Cerebellar cortex (tissue), 1 donor: ENCODE measurements around the gene STUB1.
A peak's percentile ranks its signal among the peaks of the same experiment; 100 is the strongest.

Experiments
- DNase-seq: peaks from one replicate; pipeline ENCODE4 v3.0.0-alpha.2; 2015; ENCODE audit warnings: low spot score

Gene STUB1

GRCh38 chr16:644556-644955, 35.7 kb upstream of the STUB1 start:
- no peak for DNase-seq

GRCh38 chr16:645852-646678, 34.1 kb upstream of the STUB1 start:
- no peak for DNase-seq

DNA sequence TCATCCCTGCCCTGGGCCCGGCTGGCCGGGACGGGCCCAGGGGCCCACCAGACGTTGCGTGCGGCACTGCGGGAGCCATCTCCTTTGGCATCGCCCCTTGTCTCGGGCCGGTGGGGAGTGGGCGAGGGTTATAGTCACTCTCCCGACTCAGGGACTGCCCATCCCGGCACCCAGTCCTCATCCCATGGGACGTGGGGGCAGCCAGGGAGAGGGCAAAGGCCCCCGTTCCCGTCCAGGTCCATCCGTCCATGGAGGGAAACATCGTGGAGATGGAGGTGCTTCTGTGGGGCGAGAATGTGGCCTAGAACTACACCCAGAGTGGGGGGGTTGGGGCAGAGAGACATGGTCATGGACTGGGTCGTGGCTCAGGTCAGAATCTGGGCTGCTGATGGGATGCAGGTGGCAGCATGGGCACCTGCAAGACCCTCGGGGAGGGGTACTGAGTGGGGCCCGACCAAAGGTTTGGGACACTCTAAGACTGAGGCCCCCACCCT, 33.5 kb upstream of the STUB1 start:
- DNase-seq, result no peak

- DNase-seq, result no peak
Measured at GRCh38 chr16:647173-647902, 32.9 kb upstream of the STUB1 start.

GRCh38 chr16:648071-648780, 32.0 kb upstream of the STUB1 start:
- peak; percentile 45 for DNase-seq

DNA sequence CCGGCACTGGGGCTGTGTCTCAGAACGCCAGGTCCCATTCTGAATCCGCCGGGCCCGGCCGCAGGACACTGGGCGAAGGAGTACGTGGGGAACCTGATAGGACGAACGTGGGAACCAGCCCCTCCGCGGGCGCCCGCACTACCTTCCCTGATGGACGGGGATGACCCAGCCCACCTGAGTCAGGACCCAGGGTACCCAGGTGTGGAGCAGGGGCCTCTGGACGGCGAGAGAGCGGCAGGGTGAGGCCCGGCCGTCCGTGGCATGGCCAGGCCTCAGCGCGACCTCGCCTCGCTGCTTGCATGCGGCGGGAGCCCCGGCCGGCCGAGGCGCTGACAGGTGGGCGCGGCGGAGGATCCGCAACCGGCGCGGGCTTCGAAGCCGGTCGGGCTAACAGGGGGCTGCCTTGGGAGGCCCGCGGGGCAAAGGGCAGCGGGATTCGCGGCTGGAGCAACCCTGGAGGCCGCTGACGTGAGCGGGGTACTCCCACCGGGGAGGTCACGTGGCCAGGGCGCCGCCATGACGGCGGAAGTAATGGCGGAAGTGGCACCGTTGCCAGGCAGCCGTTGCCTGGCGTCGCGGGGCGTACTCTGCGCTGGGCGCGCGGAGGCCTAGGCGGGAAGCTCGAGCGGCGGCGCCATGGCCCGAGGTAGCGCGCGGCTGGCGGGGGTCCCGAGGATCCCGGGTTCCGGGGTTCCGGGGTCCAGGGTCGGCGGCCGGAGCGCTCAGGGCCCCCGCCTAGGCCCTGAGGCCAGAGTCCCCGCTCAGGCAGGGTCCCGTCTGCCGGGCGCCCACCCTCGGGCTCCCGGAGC, 31.2 kb upstream of the STUB1 start, which contains the start of gene WDR90:
TSS of gene WDR90 (plus strand) at position 585 of the 809 bp plus-strand sequence. CDS start at position 637, 52 bp downstream.
- DNase-seq, result peak; percentile 88

- DNase-seq, result no peak
Measured at GRCh38 chr16:649631-650030, 30.6 kb upstream of the STUB1 start.

- DNase-seq, result no peak
Measured at GRCh38 chr16:651844-652243, 28.4 kb upstream of the STUB1 start.

DNA sequence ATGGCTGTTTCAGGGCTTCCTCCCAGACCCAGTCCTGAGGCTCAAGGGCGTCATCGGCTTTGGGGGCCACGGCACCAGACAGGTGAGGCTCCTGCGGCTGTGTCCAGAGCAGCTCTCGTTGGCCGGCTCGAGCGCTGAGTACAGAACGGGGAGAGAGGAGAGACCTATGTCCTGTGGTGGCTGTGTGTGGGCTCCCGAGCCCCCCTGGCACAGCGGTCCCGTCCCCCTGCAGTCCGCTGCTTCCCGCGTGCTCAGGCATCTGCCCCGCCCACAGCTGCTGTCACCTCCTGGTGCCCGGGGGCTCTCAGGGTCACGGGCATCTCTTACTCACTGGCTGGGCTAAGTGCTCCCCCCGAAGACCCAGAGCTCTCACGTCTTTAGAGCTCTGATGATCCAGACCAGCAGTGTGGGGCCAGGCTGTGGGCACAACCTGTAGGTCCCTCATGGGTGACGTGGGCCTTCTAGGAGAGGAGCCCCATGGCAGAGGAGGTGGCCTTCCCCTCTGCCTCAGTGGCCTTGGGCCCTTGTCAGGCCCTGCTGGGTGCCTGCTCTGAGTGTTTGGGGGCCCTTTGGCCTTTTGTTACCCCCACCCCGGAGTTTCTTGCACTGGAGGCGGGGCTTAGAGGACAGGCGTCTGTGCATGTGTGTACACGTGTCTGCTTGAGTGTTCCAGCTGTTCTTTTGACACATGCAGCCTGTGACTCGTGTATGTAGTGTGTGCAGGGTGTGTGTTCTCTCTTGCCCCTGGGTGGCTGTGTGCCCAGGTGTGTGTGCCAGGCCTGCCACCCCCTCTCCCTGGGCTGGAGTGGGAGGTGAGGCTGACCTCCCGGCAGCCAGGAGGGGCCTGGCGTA, 27.5 kb upstream of the STUB1 start:
- DNase-seq, result no peak

DNA sequence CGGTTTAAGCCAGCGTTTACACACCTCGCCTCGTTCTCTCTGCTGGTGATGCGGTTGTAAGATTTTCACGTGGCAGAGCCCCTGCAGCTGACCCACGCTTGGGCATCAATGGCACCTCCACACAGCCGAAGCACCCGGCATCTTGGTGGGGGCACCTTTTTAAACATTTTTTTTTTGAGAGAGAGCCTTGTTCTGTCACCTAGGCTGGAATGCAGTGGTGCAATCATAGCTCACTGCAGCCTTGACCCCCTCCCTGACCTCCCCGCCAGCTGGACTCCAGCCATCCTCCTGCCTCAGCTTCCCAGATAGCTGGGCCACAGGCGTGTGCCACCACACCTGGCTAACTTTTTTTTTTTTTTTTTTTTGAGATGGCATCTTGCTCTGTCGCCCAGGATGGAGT, 26.2 kb upstream of the STUB1 start:
- no peak for DNase-seq

- DNase-seq, result no peak
Measured at GRCh38 chr16:657487-657886, 22.7 kb upstream of the STUB1 start.

DNA sequence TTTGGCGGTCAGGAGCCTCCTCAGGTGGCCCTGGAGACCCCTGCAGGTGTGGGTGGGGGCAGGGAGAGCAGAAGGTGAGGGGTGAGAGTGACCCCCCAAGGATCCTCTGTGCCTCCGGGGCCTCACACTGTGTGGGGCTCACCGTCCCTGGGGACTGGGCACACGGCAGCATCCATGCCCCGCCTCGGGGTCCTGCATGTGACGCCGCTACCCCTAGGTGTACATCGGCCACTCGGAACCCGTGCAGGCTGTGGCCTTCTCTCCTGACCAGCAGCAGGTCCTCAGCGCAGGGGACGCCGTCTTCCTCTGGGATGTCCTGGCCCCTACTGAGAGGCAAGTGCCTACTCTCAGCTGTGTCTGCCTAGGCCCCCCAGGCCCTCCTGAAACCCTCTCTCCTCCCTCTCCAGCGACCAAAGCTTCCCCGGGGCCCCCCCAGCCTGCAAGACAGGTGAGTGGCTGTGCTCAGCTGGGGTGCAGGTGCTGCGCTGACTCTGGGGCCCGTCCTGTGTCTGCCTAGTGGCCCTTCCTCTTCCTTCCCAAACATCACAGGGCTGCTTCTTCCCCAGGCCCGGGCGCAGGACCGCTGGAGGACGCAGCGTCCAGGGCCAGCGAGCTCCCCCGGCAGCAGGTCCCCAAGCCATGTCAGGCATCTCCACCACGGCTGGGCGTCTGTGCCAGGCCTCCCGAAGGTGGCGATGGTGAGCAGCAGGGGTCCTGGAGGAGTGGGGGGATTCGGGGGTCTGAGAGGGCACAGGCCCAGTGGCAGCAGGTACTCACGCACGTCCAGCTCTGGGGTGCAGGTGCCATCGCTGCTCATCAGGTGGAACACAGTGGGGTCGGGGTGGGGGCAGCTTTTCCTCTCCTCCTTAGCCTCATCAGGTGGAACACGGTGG, 21.3 kb upstream of the STUB1 start:
- DNase-seq, result no peak

- no peak for DNase-seq
Measured at GRCh38 chr16:659618-660017, 20.6 kb upstream of the STUB1 start.

DNA sequence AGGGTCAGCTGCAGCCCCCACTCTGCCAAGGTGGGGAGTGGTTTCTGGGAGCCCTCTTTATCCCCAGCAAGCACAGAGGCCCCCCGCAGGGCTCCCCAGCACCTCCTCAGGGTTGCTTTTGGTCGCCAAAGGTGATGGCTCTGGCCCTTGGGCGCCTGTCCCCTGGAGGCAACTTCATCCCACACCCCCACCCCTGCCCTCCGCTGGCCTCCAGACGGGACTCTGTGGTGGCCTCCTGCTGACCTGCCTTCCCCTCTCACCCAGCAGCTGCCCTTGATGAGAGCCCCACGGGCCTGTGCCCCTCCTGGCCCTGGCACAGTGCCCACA, 20.1 kb upstream of the STUB1 start:
- DNase-seq, result no peak

DNA sequence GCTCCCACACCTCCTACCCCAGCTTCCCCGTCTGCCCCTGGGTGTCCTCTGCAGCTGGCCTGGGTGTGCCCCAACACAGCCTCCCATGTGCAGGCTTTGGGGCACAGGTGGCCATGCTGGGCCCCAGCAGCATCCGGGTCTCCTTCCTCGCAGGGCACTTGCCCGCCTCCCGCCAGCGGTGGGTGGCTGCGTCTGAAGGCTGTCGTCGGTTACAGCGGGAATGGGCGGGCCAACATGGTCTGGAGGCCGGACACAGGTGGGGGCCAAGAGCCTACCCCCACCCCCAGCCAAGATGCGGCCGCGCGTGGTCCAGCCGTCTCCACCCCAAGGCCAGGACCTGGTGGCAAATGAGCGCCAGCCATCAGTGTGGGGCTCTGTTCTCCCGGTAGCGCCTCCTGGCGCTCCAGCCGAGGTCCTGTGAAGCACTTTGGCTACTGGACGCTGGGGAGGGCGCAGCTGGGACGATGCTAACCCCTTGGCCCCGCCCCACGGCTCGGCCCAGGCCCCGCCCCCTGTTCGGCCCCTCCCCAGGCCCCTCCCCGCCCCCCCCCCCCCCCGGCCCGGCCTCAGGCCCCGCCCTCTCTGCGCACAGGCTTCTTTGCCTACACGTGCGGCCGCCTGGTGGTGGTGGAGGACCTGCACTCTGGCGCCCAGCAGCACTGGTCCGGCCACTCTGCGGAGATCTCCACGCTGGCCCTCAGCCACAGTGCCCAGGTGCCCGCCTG, 19.6 kb upstream of the STUB1 start:
- DNase-seq, result peak; percentile 79

DNA sequence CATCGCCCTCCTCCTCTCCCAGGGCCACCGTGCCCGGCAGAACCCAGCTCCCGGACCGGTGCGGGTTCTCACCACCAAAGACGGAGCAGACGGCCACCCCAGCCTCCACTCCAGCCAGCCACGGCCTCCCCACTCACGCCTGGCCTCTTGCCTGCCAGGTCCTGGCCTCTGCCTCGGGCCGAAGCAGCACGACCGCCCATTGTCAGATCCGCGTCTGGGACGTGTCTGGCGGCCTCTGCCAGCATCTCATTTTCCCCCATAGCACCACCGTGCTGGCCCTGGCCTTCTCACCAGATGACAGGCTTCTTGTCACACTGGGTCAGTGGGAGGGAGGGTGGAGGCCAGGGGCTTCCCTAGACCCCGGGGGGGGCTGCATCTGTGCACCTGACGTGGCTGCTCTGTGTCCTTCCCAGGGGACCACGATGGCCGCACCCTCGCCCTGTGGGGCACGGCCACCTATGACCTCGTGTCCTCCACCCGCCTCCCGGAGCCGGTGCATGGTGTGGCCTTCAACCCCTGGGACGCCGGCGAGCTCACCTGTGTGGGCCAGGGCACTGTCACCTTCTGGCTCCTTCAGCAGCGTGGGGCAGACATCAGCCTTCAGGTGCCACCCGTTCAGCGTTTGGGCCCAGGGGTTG, 18.9 kb upstream of the STUB1 start:
- DNase-seq, result no peak

DNA sequence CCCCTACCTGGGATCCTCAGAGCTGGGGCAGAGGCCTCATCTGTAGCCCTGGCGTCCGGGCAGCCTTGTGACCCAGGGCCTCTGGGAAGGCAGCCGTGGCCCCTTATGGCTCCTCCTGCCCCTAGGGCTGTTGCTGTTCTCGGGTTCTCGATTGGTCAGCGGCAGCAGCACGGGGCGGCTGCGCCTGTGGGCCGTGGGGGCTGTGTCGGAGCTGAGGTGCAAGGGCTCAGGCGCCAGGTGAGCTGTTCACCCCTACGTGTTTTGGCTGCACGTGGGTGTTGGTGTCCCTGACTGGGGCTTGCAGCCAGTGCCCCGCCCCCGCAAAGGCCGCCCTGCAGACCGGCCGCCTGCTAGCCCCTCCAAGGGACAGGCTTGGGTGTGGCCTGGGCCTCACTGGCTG, 18.1 kb upstream of the STUB1 start:
- DNase-seq, result no peak

GRCh38 chr16:662597-662996, 17.6 kb upstream of the STUB1 start:
- no peak for DNase-seq

DNA sequence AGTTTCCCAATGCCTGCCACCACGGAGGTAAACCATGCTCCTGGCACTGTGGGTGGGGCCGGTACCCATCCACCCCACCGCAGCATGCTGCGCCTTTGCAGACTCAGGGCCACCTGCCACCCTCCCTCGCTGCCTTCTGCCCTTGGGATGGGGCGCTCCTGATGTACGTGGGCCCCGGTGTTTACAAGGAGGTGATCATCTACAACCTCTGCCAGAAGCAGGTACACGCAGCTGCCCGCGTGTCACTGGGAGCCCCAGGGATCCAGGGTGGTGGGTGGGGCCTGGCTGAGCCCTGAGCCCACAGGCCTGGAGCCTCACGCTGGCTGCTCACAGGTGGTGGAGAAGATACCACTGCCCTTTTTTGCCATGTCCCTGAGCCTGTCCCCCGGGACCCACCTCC, 13.6 kb upstream of the STUB1 start:
- DNase-seq, result no peak
